HepG2 (cell line): ENCODE measurements around the gene LAMC3. TPM values are rescaled to one million over a fixed set of nuclear protein-coding genes. Genes with fewer than 3 reads are reported as not detected.

Experiments used
- ATAC-seq: fragments of 200-7000 bp; cut with Tn5 transposase; 3 replicates; pipeline ENCODE4 v1.9.1; 2020; ENCODE audit warnings: mild to moderate bottlenecking, moderate library complexity
- BruUV-seq: library from RNA; stranded (reverse); fragments of 400-500 nt; replicated peaks from 2 replicates; lab custom pipeline; 2021; lab: Mats Ljungman, UMichigan
- CTCF ChIA-PET: fragments of 300-600 bp; formaldehyde crosslinking; extraction: SDS; loops from one replicate; lab custom pipeline; 2021; ENCODE audit warnings: low total read pairs, inconsistent platforms, low intra/inter-chr PET ratio; lab: Yijun Ruan, JAX
- POLR2A ChIA-PET: fragments of 350-600 bp; sonication (Branson Sonifier 250); formaldehyde crosslinking; loops from one replicate; lab custom pipeline; 2020; ENCODE audit warnings: antibody characterized with exemption, inconsistent platforms; lab: Yijun Ruan, JAX
- DNase-seq: peaks from one replicate; pipeline ENCODE4 v3.0.0-alpha.2; 2015; ENCODE audit warnings: low spot score
- FAIRE-seq: peaks from 3 replicates; lab custom pipeline; 2011; peaks lifted over from hg19 to GRCh38; lab: Jason Lieb, UNC
- H2AFZ ChIP-seq: one replicate; pipeline ENCODE4 v1.6.1; 2011; ENCODE audit warnings: low read length, inconsistent platforms
- H3K27ac ChIP-seq: fragments of 300-600 bp; 3 replicates; pipeline ENCODE4 v1.8.0; 2011; ENCODE audit warnings: mixed run types, mild to moderate bottlenecking, mixed read lengths, low read length, inconsistent platforms; ENCODE audit not compliant: insufficient read depth; ENCODE audit errors: extremely low read length
- H3K27me3 ChIP-seq, 2 experiments: fragments of 200-600 bp in 1 of 2; 2 replicates in 1 of 2; 3 replicates in 1 of 2; pipeline versions ENCODE4 v1.6.0 to v1.8.0; 2011; ENCODE audit warnings: low read length in 2 of 2, mild to moderate bottlenecking in 2 of 2, moderate library complexity in 2 of 2, inconsistent platforms in 1 of 2; ENCODE audit not compliant: insufficient read depth in 2 of 2, control insufficient read depth in 1 of 2
- H3K36me3 ChIP-seq, 2 experiments: fragments of 200-600 bp in 1 of 2; replicated peaks in 1 of 2; 2 replicates in 1 of 2; 3 replicates in 1 of 2; pipeline versions ENCODE4 v1.5.1 to v1.8.0; 2011; ENCODE audit warnings: low read length in 2 of 2, inconsistent platforms in 1 of 2; ENCODE audit not compliant: insufficient read depth in 2 of 2, control insufficient read depth in 1 of 2
- H3K4me1 ChIP-seq: 2 replicates; pipeline ENCODE4 v1.5.1; 2012; ENCODE audit warnings: low read length, inconsistent platforms; ENCODE audit not compliant: insufficient read depth
- H3K4me2 ChIP-seq: 2 replicates; pipeline ENCODE4 v1.6.0; 2011; ENCODE audit warnings: low read depth, low read length, inconsistent platforms
- H3K4me3 ChIP-seq, 3 experiments: fragments of 200-600 bp in 1 of 3; sonication (generic), shearing (Covaris generic) in 1 of 3; replicated peaks in 1 of 3; 2 replicates each; pipeline ENCODE4 v1.5.1; 2011 to 2016; ENCODE audit warnings: low read length in 3 of 3, inconsistent platforms in 2 of 3, low read depth in 2 of 3, mild to moderate bottlenecking in 2 of 3, control low read depth in 1 of 3, mixed read lengths in 1 of 3; ENCODE audit not compliant: insufficient read depth in 1 of 3
- H3K79me2 ChIP-seq: one replicate; pipeline ENCODE4 v1.6.1; 2011; ENCODE audit warnings: low read length, inconsistent platforms; ENCODE audit not compliant: insufficient read depth
- H3K9ac ChIP-seq: 2 replicates; pipeline ENCODE4 v1.6.0; 2011; ENCODE audit warnings: mild to moderate bottlenecking, low read depth, low read length, inconsistent platforms; ENCODE audit not compliant: insufficient read depth
- H3K9me3 ChIP-seq: 2 replicates; pipeline ENCODE4 v1.5.1; 2012; ENCODE audit warnings: mild to moderate bottlenecking, low read length
- H4K20me1 ChIP-seq: 2 replicates; pipeline ENCODE4 v1.6.0; 2011; ENCODE audit warnings: inconsistent platforms, mild to moderate bottlenecking, low read length, moderate library complexity; ENCODE audit not compliant: insufficient read depth
- ZBTB40 ChIP-seq, 2 experiments: fragments of 450-650 bp in 1 of 2; sonication (generic) in 1 of 2; formaldehyde crosslinking in 1 of 2; IDR thresholded peaks; 2 replicates each; pipeline versions ENCODE4 v1.6.1 to v1.8.0; 2016 to 2022; ENCODE audit warnings: antibody characterized with exemption in 1 of 2, mild to moderate bottlenecking in 1 of 2, missing genetic modification reagents in 1 of 2
- ZNF18 ChIP-seq: sonication (generic); formaldehyde crosslinking; IDR thresholded peaks from 2 replicates; pipeline ENCODE4 v1.8.0; 2022; ENCODE audit warnings: mild to moderate bottlenecking, missing genetic modification reagents; ENCODE audit not compliant: insufficient replicate concordance
- ZNF30 ChIP-seq: sonication (generic); formaldehyde crosslinking; IDR thresholded peaks from 2 replicates; pipeline ENCODE4 v1.5.0; 2020; ENCODE audit warnings: mild to moderate bottlenecking, missing genetic modification reagents
- WGBS: methylation state at CpG from one replicate; pipeline ENCODE4 v1.1.6; 2017; ENCODE audit warnings: low lambda C conversion rate; 5-methylcytosine and 5-hydroxymethylcytosine counted together
- in situ Hi-C: cut with HindIII; loops from 2 replicates; pipeline ENCODE4 v1.10.0; 2017; ENCODE audit warnings: low pct_unique_long_range_greater_than_20kb; ENCODE audit not compliant: extremely low pct_ligation_motif_present
- intact Hi-C: fragments of 100-400 bp; cut with micrococcal nuclease; formaldehyde crosslinking; loops from one replicate; pipeline ENCODE4 v1.10.0; 2022; ENCODE audit not compliant: unreplicated experiment
- polyA plus RNA-seq, 8 experiments: library from polyadenylated mRNA; depleted of rRNA in 3 of 8; stranded (reverse) in 7 of 8; unstranded in 1 of 8; fragments of >200 nt; fragmentation: Illumina TruSeq in 4 of 8; extraction: Trizol in 4 of 8; gene quantifications; 2 replicates each; pipeline versions ENCODE4 v1.2.1 to v1.2.3, GENCODE V29; 2011 to 2016; ENCODE audit warnings: low read depth in 4 of 8, missing spikeins in 1 of 8, mixed read lengths in 1 of 8; ENCODE audit not compliant: insufficient read depth in 1 of 8
- total RNA-seq, 5 experiments: library from RNA; depleted of rRNA; stranded (reverse); fragments of >200 nt; fragmentation: Illumina TruSeq; extraction: Trizol; gene quantifications; 2 replicates each; pipeline ENCODE4 v1.2.3, GENCODE V29; 2016; ENCODE audit warnings: low read depth in 1 of 5

LAMC3 gene
- total and polyA plus RNA-seq, 2 of the 13 experiments (the other 11 are each of a cell fraction or from before 2014, with no cell fraction given), result 0.07 to 0.57 TPM

- TF ChIP-seq ZBTB40 (IDR thresholded peaks at IDR 0.05) (no peak), ZBTB40 (CRISPR knock-in tag; IDR thresholded peaks at IDR 0.05) (no peak)
These were observed 25.0 kb upstream of the LAMC3 start (continued) for GRCh38 chr9:130983970-130984369.

GRCh38 chr9:130984521-130984920 is 24.5 kb upstream of the LAMC3 start:
- no peak for ATAC-seq

More at GRCh38 chr9:130984521-130984920, 24.5 kb upstream of the LAMC3 start:
- H3K9me3 ChIP-seq, result no peaks in the 10 kb centered on the region
- WGBS, result 54% methylated on average over 8 of the region's 8 CpGs
- H3K9ac ChIP-seq, result no peak overlapping the region
- BruUV-seq, result no TSS peak
- DNase-seq (no peak), FAIRE-seq (no peak)
- no peaks in the 10 kb centered on the region for H3K79me2 ChIP-seq
- POLR2A ChIA-PET, result no interaction called here
- intact Hi-C loops, result loop anchor here (2.0 kb wide), 1 partner anchor 76 kb away; no protein-coding TSS in a partner anchor
- peaks cover 14 to 92% of the 10 kb centered on the region in 2 experiments for H3K27me3 ChIP-seq
- in situ Hi-C loops, result no loop called here
- CTCF ChIA-PET, result no interaction called here
- H3K27ac ChIP-seq, result no peak overlapping the region
- no peak overlapping the region for H3K4me3 ChIP-seq
- no peak overlapping the region for H2AFZ ChIP-seq
- H4K20me1 ChIP-seq, result no peaks in the 10 kb centered on the region
- H3K4me1 ChIP-seq, result no peaks in the 10 kb centered on the region
- H3K36me3 ChIP-seq, result no peaks in the 10 kb centered on the region
- no peak for TF ChIP-seq ZNF18 (CRISPR knock-in tag)
- TF ChIP-seq ZNF30 (CRISPR knock-in tag), result no peak
- H3K4me2 ChIP-seq, result no peak overlapping the region
